PC-3 (cell line): ENCODE results near the gene RSAD2.

Source experiments
- EZH2 ChIP-seq: fragments of 300-600 bp; sonication (generic); IDR thresholded peaks from one replicate; pipeline ENCODE4 v1.6.1; 2017; ENCODE audit warnings: antibody characterized with exemption, mild to moderate bottlenecking, low read length; ENCODE audit not compliant: unreplicated experiment
- TF ChIP-seq, protein P1 (sequence below): fragments of 300-600 bp; sonication (generic); conservative IDR thresholded peaks from 2 replicates; pipeline ENCODE4 v1.5.1; 2017; ENCODE audit warnings: antibody characterized with exemption, low read depth, mild to moderate bottlenecking, low read length

- TF ChIP-seq, protein P1, sequence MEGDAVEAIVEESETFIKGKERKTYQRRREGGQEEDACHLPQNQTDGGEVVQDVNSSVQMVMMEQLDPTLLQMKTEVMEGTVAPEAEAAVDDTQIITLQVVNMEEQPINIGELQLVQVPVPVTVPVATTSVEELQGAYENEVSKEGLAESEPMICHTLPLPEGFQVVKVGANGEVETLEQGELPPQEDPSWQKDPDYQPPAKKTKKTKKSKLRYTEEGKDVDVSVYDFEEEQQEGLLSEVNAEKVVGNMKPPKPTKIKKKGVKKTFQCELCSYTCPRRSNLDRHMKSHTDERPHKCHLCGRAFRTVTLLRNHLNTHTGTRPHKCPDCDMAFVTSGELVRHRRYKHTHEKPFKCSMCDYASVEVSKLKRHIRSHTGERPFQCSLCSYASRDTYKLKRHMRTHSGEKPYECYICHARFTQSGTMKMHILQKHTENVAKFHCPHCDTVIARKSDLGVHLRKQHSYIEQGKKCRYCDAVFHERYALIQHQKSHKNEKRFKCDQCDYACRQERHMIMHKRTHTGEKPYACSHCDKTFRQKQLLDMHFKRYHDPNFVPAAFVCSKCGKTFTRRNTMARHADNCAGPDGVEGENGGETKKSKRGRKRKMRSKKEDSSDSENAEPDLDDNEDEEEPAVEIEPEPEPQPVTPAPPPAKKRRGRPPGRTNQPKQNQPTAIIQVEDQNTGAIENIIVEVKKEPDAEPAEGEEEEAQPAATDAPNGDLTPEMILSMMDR: no peak
- TF ChIP-seq EZH2: no peak
These were observed 8.0 kb downstream of the RSAD2 start for GRCh38 chr2:6885551-6885950.
